ENCODE measurements around the gene EXOC4.
"Not testable (repeated sequence)": the region's sequence is repeated elsewhere in the genome, so short reads cannot be mapped to it uniquely, and the experiment has no call there.

The EXOC4 gene

GRCh38 chr7:133978502-133979295 lies 725.8 kb downstream of the EXOC4 start:
- DNase-seq (ENCODE audit: low read depth, low spot score): no peak

GRCh38 chr7:133980804-133981203 lies 727.9 kb downstream of the EXOC4 start:
- DNase-seq (ENCODE audit: low read depth, low spot score): no peak

- no peak for DNase-seq (ENCODE audit: low read depth, low spot score)
Observed at GRCh38 chr7:133983685-133984419, 731.0 kb downstream of the EXOC4 start.

- DNase-seq (ENCODE audit: low read depth, low spot score): no peak
Observed at GRCh38 chr7:133985300-133985699, 732.4 kb downstream of the EXOC4 start.

- DNase-seq (ENCODE audit: low read depth, low spot score): no peak
Observed at GRCh38 chr7:133987582-133987981, 734.7 kb downstream of the EXOC4 start.

- no peak for DNase-seq (ENCODE audit: low read depth, low spot score)
Observed at GRCh38 chr7:133993547-133993946, 740.7 kb downstream of the EXOC4 start.

GRCh38 chr7:133994100-133994499 lies 741.2 kb downstream of the EXOC4 start:
- DNase-seq (ENCODE audit: low read depth, low spot score): not testable (repeated sequence)

- no peak for DNase-seq (ENCODE audit: low read depth, low spot score)
Observed at GRCh38 chr7:133997463-133997862, 744.6 kb downstream of the EXOC4 start.

- no peak for DNase-seq (ENCODE audit: low read depth, low spot score)
Observed at GRCh38 chr7:133999178-133999577, 746.3 kb downstream of the EXOC4 start.

- no peak for DNase-seq (ENCODE audit: low read depth, low spot score)
Observed at GRCh38 chr7:134004829-134005505, 752.1 kb downstream of the EXOC4 start.

- no peak for DNase-seq (ENCODE audit: low read depth, low spot score)
Observed at GRCh38 chr7:134009314-134010110, 756.6 kb downstream of the EXOC4 start.

- DNase-seq (ENCODE audit: low read depth, low spot score): no peak
Observed at GRCh38 chr7:134013249-134013648, 760.4 kb downstream of the EXOC4 start.

- no peak for DNase-seq (ENCODE audit: low read depth, low spot score)
Observed at GRCh38 chr7:134014935-134015334, 762.1 kb downstream of the EXOC4 start.

- DNase-seq (ENCODE audit: low read depth, low spot score): no peak
Observed at GRCh38 chr7:134016223-134016941, 763.5 kb downstream of the EXOC4 start.

GRCh38 chr7:134016942-134017303 lies 764.0 kb downstream of the EXOC4 start:
- no peak for DNase-seq (ENCODE audit: low read depth, low spot score)

GRCh38 chr7:134018306-134018705 lies 765.4 kb downstream of the EXOC4 start:
- no peak for DNase-seq (ENCODE audit: low read depth, low spot score)

- DNase-seq (ENCODE audit: low read depth, low spot score): no peak
Observed at GRCh38 chr7:134019251-134019650, 766.4 kb downstream of the EXOC4 start.

GRCh38 chr7:134021836-134022235 lies 769.0 kb downstream of the EXOC4 start:
- DNase-seq (ENCODE audit: low read depth, low spot score): no peak

GRCh38 chr7:134022286-134022911 lies 769.5 kb downstream of the EXOC4 start:
- DNase-seq (ENCODE audit: low read depth, low spot score): no peak

- DNase-seq (ENCODE audit: low read depth, low spot score): no peak
Observed at GRCh38 chr7:134024739-134025138, 771.9 kb downstream of the EXOC4 start.

GRCh38 chr7:134028853-134029252 lies 776.0 kb downstream of the EXOC4 start:
- DNase-seq (ENCODE audit: low read depth, low spot score): no peak

Data from brain pericyte (primary cell).